ENCODE measurements around the gene PLEKHB1.
"Not testable (repeated sequence)": the region's sequence is repeated elsewhere in the genome, so short reads cannot be mapped to it uniquely, and the experiment has no call there.

PLEKHB1 gene

DNA sequence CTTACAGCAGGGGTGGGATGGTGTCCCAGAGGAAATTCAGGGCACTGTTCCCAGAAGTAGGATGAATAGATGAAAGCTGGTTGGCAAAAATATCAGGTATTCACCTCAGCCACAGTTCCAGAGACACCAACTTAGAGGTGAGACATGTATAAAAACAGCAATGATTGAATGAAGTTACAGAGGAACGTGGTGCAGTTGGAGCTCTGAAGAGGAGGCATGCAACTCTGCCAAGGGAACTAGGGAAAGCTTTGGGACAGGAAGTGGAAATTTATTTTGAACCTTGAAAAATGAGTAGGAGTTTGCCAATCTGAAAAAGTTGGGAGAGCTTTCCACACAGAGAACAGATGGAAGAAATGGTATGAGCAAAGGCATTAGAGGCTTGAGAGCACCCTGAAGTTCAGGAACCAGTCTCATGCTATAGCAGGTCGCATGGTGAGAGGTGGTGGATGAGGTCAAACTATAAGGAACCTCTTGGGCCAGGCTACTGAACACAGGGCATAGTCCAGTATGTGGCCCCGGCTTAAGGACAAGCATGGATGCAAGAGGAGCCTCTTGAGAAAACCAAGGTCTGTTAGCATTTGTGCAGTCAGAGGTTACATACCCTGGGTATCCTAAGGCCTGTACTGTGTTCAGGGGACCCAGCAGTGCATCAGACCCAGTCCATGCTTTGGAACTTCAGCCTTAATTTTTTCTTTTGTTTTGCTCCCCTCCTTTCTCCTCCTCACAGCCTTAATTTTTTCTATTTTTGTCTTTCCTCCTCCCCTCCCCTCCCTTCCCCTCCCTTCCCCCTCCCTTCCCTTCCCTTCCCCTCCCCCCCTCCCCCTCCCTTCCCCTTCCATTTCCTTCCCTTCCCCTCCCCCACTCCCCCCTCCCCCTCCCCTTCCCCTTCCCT is 17.5 kb downstream of the PLEKHB1 start:
- DNase-seq (ENCODE audit: low read depth in 1 of 2, low spot score in 1 of 2), result no peak
- in situ Hi-C loops (cut with HindIII; ENCODE audit: low pct_unique_long_range_greater_than_20kb, low sequenced_read_pairs), result no loop called here
- no peak for TF ChIP-seq JUND (IDR thresholded peaks at IDR 0.05; ENCODE audit: low read depth)

GRCh38 chr11:73664877-73665276 is 18.5 kb downstream of the PLEKHB1 start:
- no peak for DNase-seq (ENCODE audit: low read depth in 1 of 2, low spot score in 1 of 2)
- in situ Hi-C loops (cut with HindIII; ENCODE audit: low pct_unique_long_range_greater_than_20kb, low sequenced_read_pairs), result no loop called here
- no peak for TF ChIP-seq JUND (IDR thresholded peaks at IDR 0.05; ENCODE audit: low read depth)

GRCh38 chr11:73667891-73668290 is 21.5 kb downstream of the PLEKHB1 start:
- DNase-seq (ENCODE audit: low read depth in 1 of 2, low spot score in 1 of 2), result no peak
- no peak for TF ChIP-seq JUND (IDR thresholded peaks at IDR 0.05; ENCODE audit: low read depth)
- in situ Hi-C loops (cut with HindIII; ENCODE audit: low pct_unique_long_range_greater_than_20kb, low sequenced_read_pairs), result no loop called here

- in situ Hi-C loops (cut with HindIII; ENCODE audit: low pct_unique_long_range_greater_than_20kb, low sequenced_read_pairs), result no loop called here
- DNase-seq (ENCODE audit: low read depth in 1 of 2, low spot score in 1 of 2), result no peak
- no peak for TF ChIP-seq JUND (IDR thresholded peaks at IDR 0.05; ENCODE audit: low read depth)
These were observed 24.4 kb downstream of the PLEKHB1 start for GRCh38 chr11:73670808-73671207.

- TF ChIP-seq JUND (IDR thresholded peaks at IDR 0.05; ENCODE audit: low read depth), result no peak
- in situ Hi-C loops (cut with HindIII; ENCODE audit: low pct_unique_long_range_greater_than_20kb, low sequenced_read_pairs), result no loop called here
- DNase-seq (ENCODE audit: low read depth in 1 of 2, low spot score in 1 of 2), result no peak
These were observed 25.3 kb downstream of the PLEKHB1 start for GRCh38 chr11:73671701-73672100.

GRCh38 chr11:73676552-73676951 is 30.2 kb downstream of the PLEKHB1 start:
- in situ Hi-C loops (cut with HindIII; ENCODE audit: low pct_unique_long_range_greater_than_20kb, low sequenced_read_pairs); DNase-seq (ENCODE audit: low read depth in 1 of 2, low spot score in 1 of 2): not testable (repeated sequence)

DNA sequence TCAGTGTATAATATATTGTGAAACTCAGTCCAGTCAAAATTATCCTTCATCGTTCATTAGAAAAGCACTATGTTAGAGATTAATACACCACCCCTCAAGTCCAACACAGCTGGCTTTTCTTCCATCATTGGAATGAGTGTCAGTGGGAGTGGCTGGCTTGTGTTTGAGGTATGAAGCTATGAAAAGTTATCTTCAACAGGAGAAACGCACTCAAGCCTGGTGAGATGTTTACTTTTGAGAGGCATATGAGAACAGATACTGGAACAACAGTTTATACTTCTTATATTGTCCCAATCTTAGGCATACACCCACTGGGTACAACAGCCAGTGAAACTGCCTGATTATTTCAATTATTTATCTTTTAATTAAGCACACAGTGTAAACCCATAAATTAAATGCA is 34.3 kb downstream of the PLEKHB1 start:
- in situ Hi-C loops (cut with HindIII; ENCODE audit: low pct_unique_long_range_greater_than_20kb, low sequenced_read_pairs), result no loop called here
- DNase-seq (ENCODE audit: low read depth in 1 of 2, low spot score in 1 of 2), result no peak
- TF ChIP-seq JUND (IDR thresholded peaks at IDR 0.05; ENCODE audit: low read depth), result no peak

- no peak for TF ChIP-seq JUND (IDR thresholded peaks at IDR 0.05; ENCODE audit: low read depth)
- in situ Hi-C loops (cut with HindIII; ENCODE audit: low pct_unique_long_range_greater_than_20kb, low sequenced_read_pairs), result no loop called here
These were observed 47.6 kb downstream of the PLEKHB1 start for GRCh38 chr11:73693899-73694525.

GRCh38 chr11:73705053-73705452 is 58.7 kb downstream of the PLEKHB1 start:
- DNase-seq (ENCODE audit: low read depth in 1 of 2, low spot score in 1 of 2), result no peak
- in situ Hi-C loops (cut with HindIII; ENCODE audit: low pct_unique_long_range_greater_than_20kb, low sequenced_read_pairs), result no loop called here
- TF ChIP-seq JUND (IDR thresholded peaks at IDR 0.05; ENCODE audit: low read depth), result no peak

More at GRCh38 chr11:73693899-73694525, 47.6 kb downstream of the PLEKHB1 start:
- no peak for DNase-seq (ENCODE audit: low read depth in 1 of 2, low spot score in 1 of 2)

DNA sequence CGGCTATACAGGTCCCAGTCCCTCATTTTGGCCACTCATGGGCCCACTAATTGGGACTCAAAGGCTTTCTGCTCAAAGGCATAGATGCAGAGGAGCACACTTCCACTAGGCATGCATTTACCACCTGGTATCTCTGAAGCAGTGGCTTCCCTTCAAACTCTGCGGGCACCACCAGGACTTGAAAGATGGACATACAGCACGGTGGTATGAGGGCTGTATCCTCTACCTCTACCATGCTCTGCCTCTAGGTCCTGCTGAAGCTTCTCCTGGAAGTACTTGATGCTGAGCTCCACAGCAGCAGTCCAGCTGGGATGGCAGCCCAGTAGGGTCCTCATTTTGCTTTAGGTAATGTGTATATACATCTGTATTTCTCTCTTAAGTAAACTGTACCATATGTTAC is 64.6 kb downstream of the PLEKHB1 start:
- no peak for TF ChIP-seq JUND (IDR thresholded peaks at IDR 0.05; ENCODE audit: low read depth)
- in situ Hi-C loops (cut with HindIII; ENCODE audit: low pct_unique_long_range_greater_than_20kb, low sequenced_read_pairs), result no loop called here
- no peak for DNase-seq (ENCODE audit: low read depth in 1 of 2, low spot score in 1 of 2)
